IMR-90 (cell line): Measurements from ENCODE around the gene CAMK2B. TPM values are rescaled to one million over a fixed set of nuclear protein-coding genes. Genes with fewer than 3 reads are reported as not detected.

Experiments used
- ATAC-seq: fragments of 200-7000 bp; cut with Tn5 transposase; 2 replicates; pipeline ENCODE4 v1.9.1; 2020; ENCODE audit warnings: low read depth, mild to moderate bottlenecking, moderate library complexity
- BruUV-seq: library from RNA; stranded (reverse); fragments of 400-500 nt; replicated peaks from 2 replicates; lab custom pipeline; 2021; lab: Mats Ljungman, UMichigan
- CTCF ChIA-PET: fragments of 300-600 bp; formaldehyde crosslinking; extraction: SDS; loops from one replicate; lab custom pipeline; 2021; ENCODE audit warnings: antibody characterized with exemption; lab: Yijun Ruan, JAX
- POLR2A ChIA-PET: fragments of 300-600 bp; sonication (Branson Sonifier 250); formaldehyde crosslinking; loops from one replicate; lab custom pipeline; 2022; ENCODE audit warnings: antibody characterized with exemption; ENCODE audit not compliant: unreplicated experiment; lab: Charles Lee
- DNase-seq: peaks from one replicate; pipeline ENCODE4 v3.0.0; 2013
- H2AFZ ChIP-seq: replicated peaks from 2 replicates; pipeline ENCODE3; 2013; ENCODE audit warnings: low read length, mild to moderate bottlenecking; ENCODE audit not compliant: poor library complexity
- H2AK5ac ChIP-seq: 2 replicates; pipeline ENCODE4 v1.6.1; 2013; ENCODE audit warnings: low read depth, low read length, inconsistent platforms
- H2AK9ac ChIP-seq: replicated peaks from 2 replicates; pipeline ENCODE3; 2013; ENCODE audit warnings: mild to moderate bottlenecking, low read depth, low read length, moderate library complexity; ENCODE audit not compliant: poor library complexity
- H2BK120ac ChIP-seq: 2 replicates; pipeline ENCODE4 v1.6.1; 2013; ENCODE audit warnings: low read depth, low read length, inconsistent platforms
- H2BK15ac ChIP-seq: 3 replicates; pipeline ENCODE4 v1.6.1; 2013; ENCODE audit warnings: low read depth, low read length, inconsistent platforms
- H2BK20ac ChIP-seq: 2 replicates; pipeline ENCODE4 v1.6.1; 2013; ENCODE audit warnings: low read depth, mild to moderate bottlenecking, inconsistent platforms, low read length, moderate library complexity
- H2BK5ac ChIP-seq: 2 replicates; pipeline ENCODE4 v1.6.1; 2013; ENCODE audit warnings: mild to moderate bottlenecking, low read depth, low read length, inconsistent platforms; ENCODE audit not compliant: poor library complexity, severe bottlenecking
- H3K14ac ChIP-seq: replicated peaks from 2 replicates; pipeline ENCODE4 v1.6.1; 2013; ENCODE audit warnings: low read depth, low read length, inconsistent platforms
- H3K18ac ChIP-seq: 2 replicates; pipeline ENCODE4 v1.6.1; 2013; ENCODE audit warnings: low read depth, low read length, control low read depth
- H3K23ac ChIP-seq: 2 replicates; pipeline ENCODE4 v1.6.1; 2013; ENCODE audit warnings: low read depth, low read length, inconsistent platforms
- H3K27ac ChIP-seq: 2 replicates; pipeline ENCODE4 v1.5.1; 2013; ENCODE audit warnings: mild to moderate bottlenecking, control low read depth, low read length; ENCODE audit not compliant: insufficient read depth
- H3K27me3 ChIP-seq: 2 replicates; pipeline ENCODE4 v1.6.1; 2013; ENCODE audit warnings: low read length; ENCODE audit not compliant: control insufficient read depth, insufficient read depth
- H3K36me3 ChIP-seq: 2 replicates; pipeline ENCODE4 v1.6.1; 2013; ENCODE audit warnings: low read length, mixed read lengths; ENCODE audit not compliant: control insufficient read depth, insufficient read depth
- H3K4ac ChIP-seq: 2 replicates; pipeline ENCODE4 v1.6.1; 2013; ENCODE audit warnings: low read depth, low read length, inconsistent platforms
- H3K4me1 ChIP-seq: 2 replicates; pipeline ENCODE4 v1.6.1; 2013; ENCODE audit warnings: low read length, mixed read lengths; ENCODE audit not compliant: control insufficient read depth, insufficient read depth
- H3K4me2 ChIP-seq: 2 replicates; pipeline ENCODE4 v1.6.1; 2013; ENCODE audit warnings: low read depth, mild to moderate bottlenecking, control low read depth, low read length, moderate library complexity
- H3K4me3 ChIP-seq: 2 replicates; pipeline ENCODE4 v1.5.1; 2013; ENCODE audit warnings: low read depth, mild to moderate bottlenecking, control low read depth, low read length, moderate library complexity; ENCODE audit not compliant: insufficient read depth
- H3K56ac ChIP-seq: 2 replicates; pipeline ENCODE4 v1.6.1; 2013; ENCODE audit warnings: low read length, inconsistent platforms; ENCODE audit not compliant: insufficient read depth; ENCODE audit errors: extremely low read depth
- H3K79me1 ChIP-seq, 2 experiments: 2 replicates each; pipeline ENCODE4 v1.6.1; 2013; ENCODE audit warnings: low read length in 2 of 2, inconsistent platforms in 1 of 2, low read depth in 1 of 2
- H3K9ac ChIP-seq: 2 replicates; pipeline ENCODE4 v1.6.1; 2013; ENCODE audit warnings: low read depth, low read length, control low read depth
- H3K9me1 ChIP-seq: 2 replicates; pipeline ENCODE4 v1.6.1; 2013; ENCODE audit warnings: low read length, inconsistent platforms; ENCODE audit not compliant: insufficient read depth
- H3K9me3 ChIP-seq: 2 replicates; pipeline ENCODE4 v1.6.1; 2013; ENCODE audit warnings: low read length; ENCODE audit not compliant: control insufficient read depth, insufficient read depth
- H4K20me1 ChIP-seq: 2 replicates; pipeline ENCODE4 v1.6.1; 2013; ENCODE audit warnings: low read length, inconsistent platforms; ENCODE audit not compliant: insufficient read depth
- H4K5ac ChIP-seq: 2 replicates; pipeline ENCODE4 v1.6.1; 2013; ENCODE audit warnings: mild to moderate bottlenecking, low read depth, low read length, control low read depth
- H4K8ac ChIP-seq, 2 experiments: 2 replicates each; pipeline ENCODE4 v1.6.1; 2013; ENCODE audit warnings: low read depth in 2 of 2, low read length in 2 of 2, control low read depth in 1 of 2, inconsistent platforms in 1 of 2
- H4K91ac ChIP-seq: 2 replicates; pipeline ENCODE4 v1.6.1; 2013; ENCODE audit warnings: low read depth, low read length, inconsistent platforms; ENCODE audit not compliant: insufficient read depth
- CHD1 ChIP-seq: IDR thresholded peaks from 2 replicates; pipeline ENCODE4 v1.6.1; 2012; ENCODE audit warnings: low read depth, low read length, improper control_type of control experiment
- ELK1 ChIP-seq: fragments of 150-350 bp; IDR thresholded peaks from 2 replicates; pipeline ENCODE4 v1.6.1; 2016; ENCODE audit warnings: low read depth, mild to moderate bottlenecking, low read length, moderate library complexity, borderline replicate concordance
- MAZ ChIP-seq: IDR thresholded peaks from 2 replicates; pipeline ENCODE4 v1.6.1; 2012; ENCODE audit warnings: low read depth, mild to moderate bottlenecking, low read length, improper control_type of control experiment, moderate library complexity, borderline replicate concordance
- POLR2A ChIP-seq: IDR thresholded peaks from 2 replicates; pipeline ENCODE4 v1.6.1; 2012; ENCODE audit warnings: mild to moderate bottlenecking, low read depth, low read length
- RCOR1 ChIP-seq: IDR thresholded peaks from 2 replicates; pipeline ENCODE4 v1.6.1; 2012; ENCODE audit warnings: mild to moderate bottlenecking, low read length, improper control_type of control experiment; ENCODE audit not compliant: insufficient replicate concordance
- WGBS, 2 experiments: methylation state at CpG; one replicate each; pipeline versions ENCODE4 v1.1.5 to v1.1.7; 2013; ENCODE audit warnings: missing lambda C conversion rate in 2 of 2; ENCODE audit not compliant: insufficient read length in 1 of 2; ENCODE audit errors: extremely low coverage in 2 of 2; 5-methylcytosine and 5-hydroxymethylcytosine counted together
- dilution Hi-C: fragments of 300-500 bp; cut with HindIII; formaldehyde crosslinking; loops from one replicate; pipeline ENCODE4 v1.14.3; 2018; ENCODE audit warnings: low sequenced_read_pairs; ENCODE audit not compliant: unreplicated experiment
- in situ Hi-C: fragments of 300-500 bp; cut with MboI; formaldehyde crosslinking; loops from 3 replicates; pipeline ENCODE4 v1.14.3; 2019; ENCODE audit warnings: low sequenced_read_pairs, inconsistent platforms, mixed read lengths
- intact Hi-C: fragments of 100-400 bp; cut with micrococcal nuclease; formaldehyde crosslinking; loops from 2 replicates; pipeline ENCODE4 v1.10.0; 2022
- polyA plus RNA-seq, 3 experiments: library from polyadenylated mRNA; depleted of rRNA; stranded (reverse); fragments of >200 nt; gene quantifications; 2 replicates each; pipeline ENCODE4 v1.2.3, GENCODE V29; 2012; ENCODE audit warnings: low replicate concordance in 1 of 3
- total RNA-seq: library from RNA; depleted of rRNA; stranded (reverse); fragments of >200 nt; gene quantifications from 2 replicates; pipeline ENCODE4 v1.2.3, GENCODE V29; 2012

The CAMK2B gene
- total and polyA plus RNA-seq, 2 of the 4 experiments (the other 2 are of a cell fraction), result 0.18 to 0.36 TPM

GRCh38 chr7:44225566-44226395 is 99.6 kb downstream of the CAMK2B start:
- CTCF ChIA-PET, result no interaction called here
- peaks cover 57% of the 10 kb centered on the region for H3K27me3 ChIP-seq
- in situ Hi-C loops, result no loop called here

More at GRCh38 chr7:44225566-44226395, 99.6 kb downstream of the CAMK2B start:
- Histone ChIP-seq H3K56ac (no peak overlapping the region), H4K5ac (no peak overlapping the region), H4K20me1 (no peaks in the 10 kb centered on the region), H3K36me3 (no peaks in the 10 kb centered on the region), H3K9ac (no peak overlapping the region), H2AK9ac (no peak overlapping the region), H3K4ac (no peak overlapping the region), H4K8ac (no peak overlapping the region), H3K79me1 (no peaks in the 10 kb centered on the region), H2AFZ (no peak overlapping the region), H2BK15ac (no peak overlapping the region), H3K18ac (no peak overlapping the region), H3K4me1 (no peaks in the 10 kb centered on the region), H3K14ac (no peak overlapping the region), H3K9me1 (no peaks in the 10 kb centered on the region), H2BK20ac (no peak overlapping the region), H3K27ac (no peak overlapping the region), H2AK5ac (no peak overlapping the region), H3K23ac (no peak overlapping the region), H2BK5ac (no peak overlapping the region), H3K4me3 (no peak overlapping the region), H4K91ac (no peak overlapping the region), H3K4me2 (no peak overlapping the region), H2BK120ac (no peak overlapping the region), H3K9me3 (no peaks in the 10 kb centered on the region)
- DNase-seq, result no peak
- TF ChIP-seq CHD1 (no peak), MAZ (no peak), RCOR1 (no peak), ELK1 (no peak), POLR2A (no peak)
- POLR2A ChIA-PET, result no interaction called here
- no TSS peak for BruUV-seq
- WGBS, 2 experiments, result 53% methylated on average over 19 of the region's 26 CpGs; no CpG with 5 or more reads in 1 of the 2 experiments
- dilution Hi-C loops (no loop called here), intact Hi-C loops (no loop called here)
- peak; percentile 28 for ATAC-seq
